Testis (tissue), 2 donors: Measurements from ENCODE around the gene POLR1E.

ENCODE experiments used
- POLR2A ChIP-seq: fragments of 450-650 bp; IDR thresholded peaks from one replicate; pipeline ENCODE4 v1.6.1; 2017; ENCODE audit warnings: antibody characterized with exemption, mild to moderate bottlenecking, moderate library complexity
- TF ChIP-seq, protein P1 (sequence below), 3 experiments: fragments of 450-650 bp in 2 of 3; fragments of 200-600 bp in 1 of 3; sonication (generic) in 1 of 3; IDR thresholded peaks; one replicate each; pipeline ENCODE4 v1.5.1; 2016 to 2019; ENCODE audit warnings: antibody characterized with exemption in 3 of 3, mild to moderate bottlenecking in 2 of 3, moderate library complexity in 1 of 3

GRCh38 chr9:37471942-37472684 lies 13.6 kb upstream of the POLR1E start:
- TF ChIP-seq POLR2A: no peak
- TF ChIP-seq, protein P1, sequence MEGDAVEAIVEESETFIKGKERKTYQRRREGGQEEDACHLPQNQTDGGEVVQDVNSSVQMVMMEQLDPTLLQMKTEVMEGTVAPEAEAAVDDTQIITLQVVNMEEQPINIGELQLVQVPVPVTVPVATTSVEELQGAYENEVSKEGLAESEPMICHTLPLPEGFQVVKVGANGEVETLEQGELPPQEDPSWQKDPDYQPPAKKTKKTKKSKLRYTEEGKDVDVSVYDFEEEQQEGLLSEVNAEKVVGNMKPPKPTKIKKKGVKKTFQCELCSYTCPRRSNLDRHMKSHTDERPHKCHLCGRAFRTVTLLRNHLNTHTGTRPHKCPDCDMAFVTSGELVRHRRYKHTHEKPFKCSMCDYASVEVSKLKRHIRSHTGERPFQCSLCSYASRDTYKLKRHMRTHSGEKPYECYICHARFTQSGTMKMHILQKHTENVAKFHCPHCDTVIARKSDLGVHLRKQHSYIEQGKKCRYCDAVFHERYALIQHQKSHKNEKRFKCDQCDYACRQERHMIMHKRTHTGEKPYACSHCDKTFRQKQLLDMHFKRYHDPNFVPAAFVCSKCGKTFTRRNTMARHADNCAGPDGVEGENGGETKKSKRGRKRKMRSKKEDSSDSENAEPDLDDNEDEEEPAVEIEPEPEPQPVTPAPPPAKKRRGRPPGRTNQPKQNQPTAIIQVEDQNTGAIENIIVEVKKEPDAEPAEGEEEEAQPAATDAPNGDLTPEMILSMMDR (IDR thresholded peaks at IDR 0.05): no peak
